NOMO-1 (cell line): ENCODE results near the gene ADAMTS9.
"Not testable (repeated sequence)": the region's sequence is repeated elsewhere in the genome, so short reads cannot be mapped to it uniquely, and the experiment has no call there.

Source experiments
- DNase-seq, 2 experiments: peaks; one replicate each; lab custom pipeline; 2025; ENCODE audit not compliant: unreplicated experiment in 2 of 2; lab: John Stamatoyannopoulos, UW

ADAMTS9 gene

GRCh38 chr3:64550745-64551144 is 137.1 kb downstream of the ADAMTS9 start:
- DNase-seq, result no peak

GRCh38 chr3:64549869-64550268 is 137.9 kb downstream of the ADAMTS9 start:
- no peak for DNase-seq

GRCh38 chr3:64548200-64548889 is 139.5 kb downstream of the ADAMTS9 start:
- no peak for DNase-seq

DNA sequence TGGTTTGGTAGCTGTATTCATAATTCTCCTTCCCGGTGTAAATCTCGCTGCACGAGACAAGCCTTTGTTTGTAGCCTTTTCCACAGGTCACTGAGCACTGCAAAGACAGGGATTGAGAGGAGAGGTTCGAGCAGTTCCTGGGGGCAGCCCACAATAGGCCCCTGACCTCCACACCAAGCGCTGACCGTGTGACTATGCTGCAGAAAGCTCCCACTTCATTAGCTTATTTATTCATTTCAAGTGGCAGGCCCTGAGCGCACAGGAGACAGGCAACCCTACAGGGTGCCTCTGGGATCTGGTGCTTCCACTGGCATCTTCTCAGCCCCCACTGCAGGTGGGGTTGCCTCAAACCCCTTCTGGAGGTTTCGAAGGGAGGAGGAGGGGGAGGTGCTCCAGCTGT is 140.9 kb downstream of the ADAMTS9 start:
- DNase-seq, result no peak

- not testable (repeated sequence) for DNase-seq
Observed at GRCh38 chr3:64545239-64545638, 142.6 kb downstream of the ADAMTS9 start.

- no peak for DNase-seq
Observed at GRCh38 chr3:64541803-64542202, 146.0 kb downstream of the ADAMTS9 start.

GRCh38 chr3:64539451-64540196 is 148.2 kb downstream of the ADAMTS9 start:
- DNase-seq, result no peak

GRCh38 chr3:64536166-64536565 is 151.6 kb downstream of the ADAMTS9 start:
- no peak for DNase-seq

GRCh38 chr3:64533617-64534317 is 154.0 kb downstream of the ADAMTS9 start:
- DNase-seq, result peak; percentile 74 to 85

GRCh38 chr3:64530434-64531049 is 157.3 kb downstream of the ADAMTS9 start:
- DNase-seq, result peak; percentile 20 to 24

DNA sequence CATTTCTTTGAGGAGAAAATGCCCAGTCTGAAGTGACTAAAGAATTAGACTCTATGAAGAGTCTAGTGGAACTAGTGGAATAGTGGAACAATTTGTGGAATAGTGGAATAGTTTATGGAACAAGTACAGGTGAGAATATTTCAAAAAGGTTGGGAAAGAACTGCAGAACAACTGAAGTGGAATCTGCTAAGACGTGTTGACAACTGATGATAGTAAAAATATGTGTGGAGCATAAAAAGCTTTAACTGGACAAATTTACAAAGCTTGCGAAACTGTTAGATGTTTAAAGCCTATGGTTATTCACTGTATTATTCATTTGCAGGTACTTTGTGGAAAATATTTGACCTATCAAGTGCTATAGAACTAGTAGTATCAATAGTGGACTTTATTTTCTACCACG is 164.5 kb downstream of the ADAMTS9 start:
- DNase-seq, result no peak

- no peak for DNase-seq
Observed at GRCh38 chr3:64520334-64520733, 167.5 kb downstream of the ADAMTS9 start.

GRCh38 chr3:64518950-64519349 is 168.8 kb downstream of the ADAMTS9 start:
- DNase-seq, result peak; percentile 67 to 89

GRCh38 chr3:64518496-64518895 is 169.3 kb downstream of the ADAMTS9 start:
- DNase-seq, result no peak

DNA sequence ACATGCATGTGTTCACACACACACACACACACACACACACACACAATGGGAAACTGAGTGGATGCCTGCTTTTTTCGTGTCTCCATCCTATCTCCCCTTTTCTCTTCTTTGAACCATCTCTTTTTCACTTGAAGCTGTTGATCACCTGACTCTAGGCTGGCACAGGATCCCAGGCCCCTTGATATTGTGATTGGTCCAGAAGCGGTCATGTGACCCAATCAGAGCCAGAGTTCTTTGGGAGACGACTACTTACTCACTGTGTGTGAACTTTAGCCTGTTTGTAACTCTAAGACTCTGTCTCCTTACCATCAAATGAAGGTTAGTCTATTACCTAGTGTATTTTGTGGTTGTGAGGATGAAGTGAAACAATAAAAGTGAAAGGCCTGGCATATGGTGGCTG is 172.9 kb downstream of the ADAMTS9 start:
- DNase-seq, result no peak

- DNase-seq, result no peak
Observed at GRCh38 chr3:64509206-64509605, 178.6 kb downstream of the ADAMTS9 start.

- no peak for DNase-seq
Observed at GRCh38 chr3:64508140-64508539, 179.7 kb downstream of the ADAMTS9 start.

GRCh38 chr3:64506255-64506654 is 181.5 kb downstream of the ADAMTS9 start:
- no peak for DNase-seq

DNA sequence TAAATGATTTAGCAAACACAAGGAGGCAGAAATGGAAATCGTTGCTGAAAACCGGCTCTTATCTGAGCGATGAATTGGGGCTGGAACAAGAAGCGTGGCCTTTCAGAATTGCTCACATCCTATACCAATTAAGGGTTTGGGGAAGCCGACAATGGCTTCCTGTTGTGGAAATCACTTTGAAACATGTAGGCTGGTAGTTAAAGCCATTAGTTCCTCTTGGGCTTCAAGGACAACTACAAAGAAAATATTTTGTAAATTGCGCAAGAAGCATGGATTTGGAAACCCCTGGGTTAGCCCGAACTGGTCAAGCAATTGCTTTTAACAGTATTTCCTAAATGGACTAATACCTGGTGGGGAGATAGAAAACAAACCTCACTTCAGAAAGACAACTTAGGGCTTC is 182.4 kb downstream of the ADAMTS9 start:
- DNase-seq, result peak; percentile 79 to 95

DNA sequence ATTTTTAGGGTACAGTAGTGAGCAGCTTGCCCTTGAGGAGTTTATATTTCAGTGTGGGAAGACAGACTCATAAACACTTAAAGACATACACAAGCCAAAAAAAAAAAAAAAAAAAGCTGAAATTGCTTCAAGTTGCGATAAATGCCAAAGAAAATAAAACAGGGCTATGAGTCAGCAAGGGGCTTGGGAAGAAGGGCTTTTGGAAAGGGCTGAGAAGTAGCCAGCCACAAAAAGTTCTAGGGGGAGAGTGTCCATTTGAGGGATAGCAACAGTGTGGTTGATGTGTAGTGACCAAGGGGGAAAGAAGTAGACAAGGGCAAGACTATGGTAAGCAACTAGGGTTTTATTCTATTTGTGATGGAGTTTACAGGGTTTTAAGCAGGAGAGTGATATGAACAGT is 185.5 kb downstream of the ADAMTS9 start:
- DNase-seq, result no peak

- no peak for DNase-seq
Observed at GRCh38 chr3:64501298-64501906, 186.4 kb downstream of the ADAMTS9 start.
